AG09319 (cell line): Measurements from ENCODE around the gene SPAG9.

ENCODE experiments used
- DNase-seq: peaks from one replicate; pipeline ENCODE4 v3.0.0-alpha.2; 2010; ENCODE audit warnings: low read depth; ENCODE audit errors: extremely low read depth
- TF ChIP-seq, protein P1 (sequence below): IDR thresholded peaks from 2 replicates; pipeline ENCODE4 v1.5.1; 2011; ENCODE audit warnings: low read depth, mild to moderate bottlenecking, inconsistent platforms, low read length, moderate library complexity

The SPAG9 gene

DNA sequence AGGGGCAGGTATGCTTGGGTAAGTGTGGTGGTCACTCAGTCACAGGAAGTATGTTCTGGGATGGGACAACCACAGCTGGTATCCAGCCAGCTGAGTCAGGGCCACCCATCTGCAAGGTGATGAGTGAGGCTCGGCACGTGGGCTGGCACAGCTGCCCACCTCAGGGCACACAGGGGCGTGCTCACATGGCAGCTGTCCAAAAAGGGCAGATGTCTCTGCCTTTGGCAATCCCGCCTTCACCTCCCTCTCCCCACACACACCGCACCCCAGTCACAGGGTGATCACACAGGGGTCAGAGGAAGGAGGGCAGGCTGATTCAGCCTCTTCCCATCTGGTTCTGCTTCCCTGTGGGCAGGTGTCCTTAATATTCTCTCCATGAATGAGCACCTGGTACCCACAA is 168.7 kb downstream of the SPAG9 start:
- no peak for DNase-seq
- TF ChIP-seq, protein P1, sequence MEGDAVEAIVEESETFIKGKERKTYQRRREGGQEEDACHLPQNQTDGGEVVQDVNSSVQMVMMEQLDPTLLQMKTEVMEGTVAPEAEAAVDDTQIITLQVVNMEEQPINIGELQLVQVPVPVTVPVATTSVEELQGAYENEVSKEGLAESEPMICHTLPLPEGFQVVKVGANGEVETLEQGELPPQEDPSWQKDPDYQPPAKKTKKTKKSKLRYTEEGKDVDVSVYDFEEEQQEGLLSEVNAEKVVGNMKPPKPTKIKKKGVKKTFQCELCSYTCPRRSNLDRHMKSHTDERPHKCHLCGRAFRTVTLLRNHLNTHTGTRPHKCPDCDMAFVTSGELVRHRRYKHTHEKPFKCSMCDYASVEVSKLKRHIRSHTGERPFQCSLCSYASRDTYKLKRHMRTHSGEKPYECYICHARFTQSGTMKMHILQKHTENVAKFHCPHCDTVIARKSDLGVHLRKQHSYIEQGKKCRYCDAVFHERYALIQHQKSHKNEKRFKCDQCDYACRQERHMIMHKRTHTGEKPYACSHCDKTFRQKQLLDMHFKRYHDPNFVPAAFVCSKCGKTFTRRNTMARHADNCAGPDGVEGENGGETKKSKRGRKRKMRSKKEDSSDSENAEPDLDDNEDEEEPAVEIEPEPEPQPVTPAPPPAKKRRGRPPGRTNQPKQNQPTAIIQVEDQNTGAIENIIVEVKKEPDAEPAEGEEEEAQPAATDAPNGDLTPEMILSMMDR = no peak

DNA sequence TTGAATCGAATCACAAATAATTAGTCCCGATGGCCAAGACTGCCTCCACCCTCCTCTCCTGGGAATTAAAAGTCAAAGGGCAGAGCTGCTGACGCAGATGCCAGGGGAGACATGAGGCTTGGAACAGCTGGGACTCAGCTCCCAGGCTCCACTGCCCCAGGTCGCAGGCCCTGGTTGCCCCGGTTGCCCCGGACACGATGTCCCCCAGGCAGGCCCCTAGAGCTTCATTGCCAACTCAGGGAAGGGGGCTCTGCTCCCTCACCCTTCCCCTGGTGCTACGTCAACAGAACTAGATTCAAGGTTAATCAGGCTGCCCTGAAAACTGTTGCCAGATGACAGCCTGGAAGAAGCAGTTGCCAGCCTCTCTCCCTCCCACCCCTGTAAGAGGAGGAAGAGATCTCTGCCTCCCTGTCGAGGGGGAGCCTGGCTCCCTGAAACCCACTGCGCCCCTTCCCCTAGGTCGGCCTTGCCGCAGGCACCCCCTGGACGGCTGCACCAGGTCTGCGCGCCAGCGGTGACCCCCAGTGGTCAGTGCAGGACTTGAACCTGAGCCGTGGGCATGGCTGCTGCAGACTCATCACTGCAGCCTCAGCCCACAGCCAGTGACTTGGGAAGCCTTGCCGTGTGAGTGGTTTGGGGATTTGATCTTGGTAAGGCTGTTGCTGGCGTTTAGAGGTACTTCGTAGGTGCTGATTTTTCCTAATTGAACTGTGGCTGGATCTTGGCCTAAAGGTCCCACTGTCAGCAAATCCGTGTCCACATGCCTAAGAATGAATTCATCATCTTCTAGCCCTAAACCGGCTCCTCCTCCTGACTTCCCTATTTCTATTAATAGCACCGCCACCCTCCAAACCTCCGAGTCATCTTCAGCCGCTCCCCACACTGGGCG is 170.4 kb downstream of the SPAG9 start:
- peak; percentile 62 for DNase-seq
- TF ChIP-seq, protein P1 = peak; percentile 67

DNA sequence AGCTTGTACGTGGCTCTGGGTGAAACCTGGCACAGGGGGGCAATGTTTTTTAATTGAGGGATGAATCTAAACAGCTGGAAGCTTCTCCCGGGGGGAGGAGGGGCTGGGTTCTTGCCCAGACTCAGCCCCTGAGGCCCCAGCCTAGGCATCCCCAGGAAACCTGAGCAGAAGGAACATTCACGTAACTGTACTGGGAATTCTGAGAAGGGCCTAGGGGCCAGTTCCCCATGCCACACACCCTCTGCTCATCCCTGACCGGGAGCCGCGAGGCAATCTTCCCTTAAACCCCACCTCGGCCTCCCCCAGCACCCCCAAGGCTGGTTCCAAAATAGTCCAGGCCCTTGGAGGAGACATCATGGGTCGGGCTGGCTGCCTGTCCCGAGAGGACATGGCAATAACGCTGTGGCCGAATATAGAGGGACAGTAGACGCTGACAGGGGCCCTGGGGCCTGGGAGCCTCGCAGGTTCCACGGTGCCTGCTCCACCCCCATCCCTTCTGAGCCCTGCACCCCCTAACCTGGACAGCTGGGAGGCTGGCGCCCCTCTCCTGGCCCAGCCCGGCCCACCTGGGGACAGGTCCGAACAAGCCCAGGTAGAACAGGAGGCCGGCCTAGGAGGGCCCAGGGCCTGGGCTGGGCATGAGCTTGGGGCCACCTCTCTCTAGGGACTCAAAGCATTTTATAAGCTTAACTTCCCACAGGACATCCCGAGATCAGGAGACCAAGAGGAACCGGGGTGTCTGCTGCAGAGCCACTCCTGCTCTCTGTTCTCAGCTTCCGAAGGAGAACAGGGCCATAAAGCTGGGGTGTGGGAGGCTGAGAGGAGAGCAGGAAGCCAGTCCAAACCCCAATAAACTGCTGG is 171.3 kb downstream of the SPAG9 start:
- DNase-seq = no peak
- TF ChIP-seq, protein P1 = no peak

DNA sequence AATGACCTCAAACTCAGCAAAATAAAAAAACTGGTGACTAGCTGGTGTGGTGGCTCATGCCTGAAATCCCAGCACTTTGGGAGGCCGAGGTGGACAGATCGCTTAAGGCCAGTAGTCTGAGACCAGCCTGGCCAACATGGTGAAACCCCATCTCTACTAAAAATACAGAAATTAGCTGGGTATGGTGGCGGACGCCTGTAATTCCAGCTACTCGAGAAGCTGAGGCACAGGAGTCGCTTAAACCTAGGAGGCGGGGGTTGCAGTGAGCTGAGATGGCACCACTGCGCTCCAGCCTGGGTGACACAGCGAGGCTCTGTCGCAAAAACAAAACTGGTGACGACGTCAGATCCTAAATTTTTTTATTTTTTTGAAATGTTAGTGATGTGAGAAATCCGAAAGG is 172.0 kb downstream of the SPAG9 start:
- TF ChIP-seq, protein P1 = no peak
- no peak for DNase-seq

DNA sequence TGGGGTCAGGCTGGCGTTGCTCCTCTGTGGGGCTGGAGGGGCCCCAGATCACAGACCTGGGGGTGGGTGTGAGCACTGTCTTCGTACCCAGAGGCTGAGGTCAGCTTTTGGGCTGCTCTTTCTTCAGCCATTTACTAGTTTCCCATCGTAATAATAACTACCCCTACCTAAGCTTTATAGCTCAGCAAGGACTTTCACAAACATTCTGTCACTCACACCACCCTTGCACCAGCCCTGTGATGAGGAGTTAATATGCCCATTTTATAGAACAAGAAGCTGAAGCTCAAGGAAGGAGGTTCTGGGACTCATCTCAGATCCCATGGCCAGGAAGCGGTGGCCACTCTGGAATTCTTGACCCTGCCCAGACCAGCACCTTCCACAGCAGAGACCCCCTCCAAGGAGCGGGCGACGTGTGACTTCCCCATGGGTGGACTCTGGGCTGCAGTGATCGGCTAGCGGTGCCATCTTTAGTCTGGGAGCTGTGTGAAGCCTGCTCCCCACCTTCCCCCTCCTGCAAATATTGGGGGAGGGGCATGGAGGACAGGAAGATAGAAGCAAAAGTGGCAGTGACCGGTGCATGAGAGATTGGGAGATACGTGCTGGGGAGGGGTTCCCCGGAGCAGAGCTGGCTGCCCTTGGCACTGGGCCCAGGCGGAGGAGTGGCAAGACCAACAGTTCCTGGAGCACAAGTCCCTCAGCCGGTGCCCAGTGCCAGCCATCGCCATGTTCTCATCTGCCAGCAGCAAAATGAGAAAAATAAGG is 172.7 kb downstream of the SPAG9 start:
- TF ChIP-seq, protein P1 = no peak
- no peak for DNase-seq

DNA sequence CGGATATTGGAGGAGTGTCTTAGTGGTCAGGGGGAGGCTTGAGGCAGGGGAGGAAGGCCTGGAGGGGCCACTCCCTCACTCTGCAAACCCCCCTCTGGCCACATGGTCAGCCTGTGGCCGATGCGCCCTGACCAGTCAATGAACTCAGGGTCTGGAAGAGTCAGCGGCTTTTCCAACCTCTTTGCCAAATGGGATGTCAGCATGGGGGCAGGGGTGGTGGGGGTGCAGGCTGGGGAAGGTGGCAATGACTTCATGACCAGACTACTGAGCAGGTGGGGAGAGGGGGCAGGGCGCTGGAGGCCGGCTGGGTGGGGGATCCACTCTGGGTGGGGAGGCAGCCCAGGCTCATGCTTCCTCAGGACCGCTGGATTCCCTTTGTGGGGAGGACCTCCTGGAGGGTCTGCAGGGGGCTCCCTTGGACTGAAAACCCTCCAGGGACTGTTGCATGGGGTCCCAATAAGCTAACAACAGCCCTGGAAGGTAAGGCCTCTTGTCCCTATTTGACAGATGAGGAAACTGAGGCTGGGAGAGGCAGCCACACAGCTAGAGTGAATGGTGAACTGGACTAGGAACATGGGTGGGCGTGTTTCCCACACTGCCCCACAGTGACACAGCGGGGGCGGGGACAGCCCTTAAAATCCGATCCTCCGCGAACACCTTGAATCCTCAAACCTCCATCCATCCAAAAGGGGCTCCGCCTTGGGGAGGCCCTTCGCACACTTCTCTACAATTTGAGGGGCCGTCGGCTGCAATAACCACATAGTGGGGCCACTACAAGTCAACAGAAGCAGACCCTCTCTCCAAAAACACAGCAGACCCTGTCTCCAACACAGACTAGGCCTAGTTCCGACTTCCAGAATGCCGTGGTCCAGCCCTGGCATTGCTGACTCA is 173.5 kb downstream of the SPAG9 start:
- DNase-seq = no peak

More for the DNA sequence above, 173.5 kb downstream of the SPAG9 start:
- TF ChIP-seq, protein P1 = no peak
